Renal cortex interstitium (tissue), 11 donors: Measurements from ENCODE around the gene PRKACA. TPM values are rescaled to one million over a fixed set of nuclear protein-coding genes. Genes with fewer than 3 reads are reported as not detected.
A peak's percentile ranks its signal among the peaks of the same experiment; 100 is the strongest.

Source experiments
- DNase-seq, 11 donors: peaks; one replicate each; pipeline ENCODE4 v3.0.0-alpha.2; 2013; ENCODE audit warnings: low read depth in 9 of 11, low spot score in 4 of 11; ENCODE audit errors: extremely low read depth in 1 of 11
- polyA plus RNA-seq, 3 donors: library from polyadenylated mRNA; unstranded; fragments of 120-200 nt; gene quantifications; one replicate each; pipeline ENCODE4 v1.2.1, GENCODE V29; 2013; ENCODE audit not compliant: insufficient read length in 3 of 3

PRKACA gene
- polyA plus RNA-seq, 3 donors = 90.2 to 104 (median 92.6) TPM

- DNase-seq = no peak
Observed at GRCh38 chr19:14085309-14085995, 32.1 kb downstream of the PRKACA start, which contains the start of gene C19orf67. Gene C19orf67, minus strand, starts transcription at chr19:14085783. Its CDS starts 156 bp downstream, at chr19:14085627.

DNA sequence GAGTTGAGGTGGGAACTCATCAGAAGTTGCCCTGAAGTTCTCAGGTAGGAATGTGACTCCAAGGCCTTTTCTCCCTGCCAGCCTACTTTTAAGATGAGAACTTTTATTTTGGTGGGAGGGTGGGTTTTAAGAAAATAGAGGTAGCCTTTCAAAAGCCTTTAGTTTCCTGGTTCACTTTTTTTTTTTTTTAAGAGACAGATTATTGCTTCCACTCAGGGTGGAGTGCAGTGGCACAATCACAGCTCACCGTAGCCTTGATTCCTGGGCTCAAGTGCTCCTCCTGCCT is 34.9 kb downstream of the PRKACA start:
- DNase-seq = no peak

DNA sequence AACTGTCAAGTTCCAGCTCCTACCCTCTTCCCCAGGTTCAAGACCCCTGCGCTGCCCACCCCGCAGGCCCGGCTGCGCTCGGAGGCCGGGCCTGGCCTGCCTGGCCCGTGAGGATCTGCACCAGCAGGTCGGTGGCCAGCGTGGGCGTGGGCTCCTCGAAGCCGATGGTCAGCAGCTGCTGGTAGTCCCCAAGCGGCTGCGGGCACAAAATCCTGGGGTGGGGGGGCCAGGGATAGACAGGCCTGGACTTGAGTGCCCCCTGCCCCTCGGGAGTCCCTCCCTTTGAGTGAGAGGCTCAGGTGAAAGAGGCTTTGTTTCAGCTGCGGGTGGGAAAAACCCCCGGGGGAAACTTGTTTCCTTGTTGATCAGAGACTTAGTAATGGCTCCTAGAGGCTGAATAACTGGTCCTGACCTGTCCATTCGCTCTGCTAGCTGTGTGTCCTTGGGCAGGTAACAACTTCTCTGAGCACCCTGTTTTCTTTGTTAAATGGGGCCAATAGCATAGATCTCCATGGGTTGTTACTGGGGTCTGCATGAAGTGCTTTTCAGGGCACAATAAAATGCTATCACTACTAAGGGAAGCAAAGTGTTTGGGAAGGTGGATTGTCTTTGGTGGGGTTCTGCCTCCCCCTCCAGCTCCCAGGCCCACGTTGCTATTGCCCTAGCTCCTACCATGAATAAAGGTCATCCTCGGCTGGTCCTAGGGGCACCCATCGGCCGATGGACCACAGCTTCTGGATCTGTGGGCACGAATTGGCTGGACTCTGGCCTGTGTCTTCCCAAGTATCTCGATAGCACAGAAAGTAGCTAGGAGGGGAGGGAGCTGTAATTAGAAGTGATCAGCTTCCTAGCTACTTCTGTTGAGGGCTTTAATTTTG is 35.5 kb downstream of the PRKACA start:
- no peak for DNase-seq

GRCh38 chr19:14080887-14081796 is 36.4 kb downstream of the PRKACA start:
- DNase-seq = peak; percentile 99 to 100 (median 100)

GRCh38 chr19:14078411-14078810 is 39.2 kb downstream of the PRKACA start:
- no peak for DNase-seq

GRCh38 chr19:14073925-14074838 is 43.4 kb downstream of the PRKACA start:
- no peak for DNase-seq

- peak in 3 of 11 donors; percentile 59 to 64 (median 63) for DNase-seq
Observed at GRCh38 chr19:14073261-14073924, 44.2 kb downstream of the PRKACA start.

- no peak for DNase-seq
Observed at GRCh38 chr19:14072535-14073260, 44.9 kb downstream of the PRKACA start, which contains the start of gene MISP3. Gene MISP3, plus strand, starts transcription at chr19:14072786. Its CDS starts 524 bp downstream, at chr19:14073310.

GRCh38 chr19:14070268-14071050 is 47.1 kb downstream of the PRKACA start:
- no peak for DNase-seq

DNA sequence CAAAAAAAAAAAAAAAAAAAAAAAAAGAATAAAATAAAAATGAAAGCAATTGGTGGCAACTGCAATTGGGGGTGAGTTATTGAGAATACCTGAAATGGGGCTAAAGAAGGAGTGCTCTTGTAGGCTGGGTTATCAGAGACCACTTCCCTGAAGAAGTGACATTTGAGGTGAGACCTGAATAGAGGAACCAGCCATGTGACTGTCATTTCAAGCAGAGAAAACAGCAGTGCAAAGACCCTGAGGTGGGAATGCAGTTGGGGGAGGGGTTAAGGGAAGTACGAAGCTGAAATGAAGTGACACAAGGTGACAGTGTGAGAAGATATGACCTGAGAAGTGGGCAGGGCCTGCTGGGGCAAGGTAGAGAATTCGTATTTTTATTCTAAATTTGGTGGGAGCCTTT is 51.4 kb downstream of the PRKACA start:
- no peak for DNase-seq

GRCh38 chr19:14063105-14063504 is 54.5 kb downstream of the PRKACA start:
- no peak for DNase-seq

DNA sequence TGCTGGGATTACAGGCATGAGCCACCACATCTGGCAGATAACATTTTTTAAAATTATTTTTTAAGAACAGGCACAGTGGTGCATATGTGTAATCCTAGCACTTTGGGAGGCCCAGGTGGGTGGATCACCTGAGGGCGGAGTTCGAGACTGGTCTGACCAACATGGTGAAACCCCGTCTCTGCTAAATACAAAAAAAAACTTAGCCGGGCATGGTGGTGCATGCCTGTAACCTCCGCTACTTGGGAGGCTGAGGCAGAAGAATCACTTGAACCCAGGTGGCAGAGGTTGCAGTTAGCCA is 55.1 kb downstream of the PRKACA start:
- DNase-seq = no peak

DNA sequence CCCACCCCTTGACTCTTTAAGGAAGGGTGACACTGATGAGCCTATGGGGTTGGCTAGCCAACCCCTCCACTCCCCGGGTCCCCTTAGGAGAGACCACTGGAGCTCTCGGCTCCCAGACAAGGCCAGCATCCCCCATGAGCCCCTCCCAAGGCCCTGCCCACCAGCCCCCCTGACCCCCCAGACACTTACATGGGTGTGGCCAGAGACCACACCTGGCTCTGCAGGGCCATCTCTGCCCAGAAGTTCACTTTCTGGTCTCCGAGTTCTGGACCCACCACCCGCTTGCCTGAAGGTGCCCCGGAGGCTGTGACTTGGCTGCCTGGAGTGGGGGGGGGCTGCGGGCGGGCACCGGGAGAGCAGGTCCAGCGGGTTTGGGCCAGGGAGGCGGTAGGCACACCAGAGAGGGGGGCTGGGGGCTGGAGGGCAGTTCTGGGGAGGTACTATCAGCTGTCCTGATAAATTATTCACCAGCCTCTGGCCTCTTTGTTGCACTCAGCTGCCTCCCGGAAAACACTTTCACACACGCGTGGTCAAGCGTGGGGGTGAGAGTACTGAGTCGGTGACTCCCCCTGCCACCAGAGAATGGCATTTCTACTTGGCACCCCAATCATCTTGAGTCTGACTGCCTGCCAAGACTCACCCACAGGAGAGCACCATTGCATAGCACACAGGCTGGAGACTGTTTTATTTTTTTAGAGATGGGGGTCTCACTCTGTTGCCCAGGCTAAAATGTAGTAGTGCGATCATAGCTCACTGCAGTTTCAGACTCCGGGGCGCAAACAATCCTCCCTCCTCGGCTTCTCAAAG is 55.6 kb downstream of the PRKACA start, which contains the start of gene PALM3:
Gene PALM3, minus strand, starts transcription at position 326 of the 807 bp plus-strand sequence. Its CDS starts 96 bp downstream, at position 230.
- DNase-seq = peak in 5 of 11 donors; percentile 62 to 81 (median 65)

- DNase-seq = no peak
Observed at GRCh38 chr19:14061081-14061749, 56.3 kb downstream of the PRKACA start.

DNA sequence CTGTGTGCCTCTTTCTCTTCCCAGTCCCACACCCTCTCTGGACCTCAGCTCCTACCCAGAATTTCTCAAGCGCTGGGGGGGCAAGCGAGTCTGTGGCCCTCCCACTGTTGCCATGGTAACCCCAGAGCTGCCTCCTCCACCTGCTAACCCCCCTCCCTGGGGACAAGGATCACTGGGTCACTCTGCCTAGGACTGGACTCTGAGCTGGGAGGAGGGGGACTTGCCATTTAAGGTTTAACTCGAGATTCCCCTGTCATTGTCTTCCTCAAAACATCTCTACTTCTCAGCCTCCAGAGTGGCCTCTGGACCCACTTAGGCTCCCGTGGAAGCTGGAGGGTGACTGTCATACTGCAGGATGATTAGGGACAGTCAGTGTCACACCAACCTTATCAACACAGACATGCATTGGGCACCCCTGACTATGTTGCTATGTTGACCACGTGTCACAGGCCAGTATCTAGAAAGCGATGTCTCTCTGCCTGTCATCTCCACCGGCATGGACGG is 57.9 kb downstream of the PRKACA start:
- DNase-seq = no peak
